Measurements from ENCODE around the gene DCLK1.

DNA sequence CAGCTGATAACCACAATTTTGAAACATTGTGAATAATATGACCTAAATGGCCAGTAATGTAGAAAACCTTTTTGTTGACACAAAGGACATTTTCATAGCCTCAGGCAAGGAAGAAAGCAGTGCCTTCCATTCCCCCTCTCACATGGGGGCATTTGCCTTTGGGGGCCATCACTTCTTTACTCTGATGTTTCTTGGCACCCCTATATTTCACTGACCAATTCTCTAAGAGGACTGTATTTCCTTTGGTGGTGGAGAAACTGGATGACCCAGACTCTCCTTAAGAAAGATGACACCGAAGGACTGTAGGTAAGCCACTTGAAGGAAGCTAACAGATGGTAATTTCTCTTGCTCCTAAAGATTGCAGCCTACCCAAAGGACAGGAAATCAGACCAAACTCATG lies 254.6 kb downstream of the DCLK1 start:
- TF ChIP-seq CTCF (IDR thresholded peaks at IDR 0.05) = no peak
- TF ChIP-seq, protein P1, sequence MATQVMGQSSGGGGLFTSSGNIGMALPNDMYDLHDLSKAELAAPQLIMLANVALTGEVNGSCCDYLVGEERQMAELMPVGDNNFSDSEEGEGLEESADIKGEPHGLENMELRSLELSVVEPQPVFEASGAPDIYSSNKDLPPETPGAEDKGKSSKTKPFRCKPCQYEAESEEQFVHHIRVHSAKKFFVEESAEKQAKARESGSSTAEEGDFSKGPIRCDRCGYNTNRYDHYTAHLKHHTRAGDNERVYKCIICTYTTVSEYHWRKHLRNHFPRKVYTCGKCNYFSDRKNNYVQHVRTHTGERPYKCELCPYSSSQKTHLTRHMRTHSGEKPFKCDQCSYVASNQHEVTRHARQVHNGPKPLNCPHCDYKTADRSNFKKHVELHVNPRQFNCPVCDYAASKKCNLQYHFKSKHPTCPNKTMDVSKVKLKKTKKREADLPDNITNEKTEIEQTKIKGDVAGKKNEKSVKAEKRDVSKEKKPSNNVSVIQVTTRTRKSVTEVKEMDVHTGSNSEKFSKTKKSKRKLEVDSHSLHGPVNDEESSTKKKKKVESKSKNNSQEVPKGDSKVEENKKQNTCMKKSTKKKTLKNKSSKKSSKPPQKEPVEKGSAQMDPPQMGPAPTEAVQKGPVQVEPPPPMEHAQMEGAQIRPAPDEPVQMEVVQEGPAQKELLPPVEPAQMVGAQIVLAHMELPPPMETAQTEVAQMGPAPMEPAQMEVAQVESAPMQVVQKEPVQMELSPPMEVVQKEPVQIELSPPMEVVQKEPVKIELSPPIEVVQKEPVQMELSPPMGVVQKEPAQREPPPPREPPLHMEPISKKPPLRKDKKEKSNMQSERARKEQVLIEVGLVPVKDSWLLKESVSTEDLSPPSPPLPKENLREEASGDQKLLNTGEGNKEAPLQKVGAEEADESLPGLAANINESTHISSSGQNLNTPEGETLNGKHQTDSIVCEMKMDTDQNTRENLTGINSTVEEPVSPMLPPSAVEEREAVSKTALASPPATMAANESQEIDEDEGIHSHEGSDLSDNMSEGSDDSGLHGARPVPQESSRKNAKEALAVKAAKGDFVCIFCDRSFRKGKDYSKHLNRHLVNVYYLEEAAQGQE (IDR thresholded peaks at IDR 0.05; ENCODE audit: insufficient read depth in 1 of 2, low read depth in 2 of 2, low read length in 1 of 2) = no peak
- no peak for TF ChIP-seq POLR2AphosphoS5 (IDR thresholded peaks at IDR 0.05; ENCODE audit: low read depth, low read length)
- TF ChIP-seq TCF7L2 (IDR thresholded peaks at IDR 0.05; ENCODE audit: low read depth, low read length) = no peak
- no peak for TF ChIP-seq SIN3A (IDR thresholded peaks at IDR 0.05; ENCODE audit: borderline replicate concordance, insufficient read depth, low read depth, low read length)
